Activated naive CD8-positive, alpha-beta T cell treated with anti-CD3 and anti-CD28 coated beads, Interleukin-2, amount 50 U/mL, for 24 hours (primary cell): ENCODE results near the gene IGDCC3.

Experiments used
- ATAC-seq: fragments of 150-1000 bp; cut with Tn5 transposase; one replicate; pipeline ENCODE4 v1.10.0; 2021
- DNase-seq: peaks from one replicate; pipeline ENCODE4 v3.0.0; 2021
- H3K27ac Mint-ChIP-seq: one replicate; pipeline ENCODE4 v1.8.0; 2021; ENCODE audit warnings: mild to moderate bottlenecking, mixed read lengths
- H3K27me3 Mint-ChIP-seq: one replicate; pipeline ENCODE4 v1.8.0; 2021; ENCODE audit warnings: mixed read lengths
- H3K36me3 Mint-ChIP-seq: one replicate; pipeline ENCODE4 v1.8.0; 2021; ENCODE audit warnings: low read depth, mixed read lengths
- H3K4me1 Mint-ChIP-seq: one replicate; pipeline ENCODE4 v1.8.0; 2021; ENCODE audit warnings: mixed read lengths
- H3K4me3 Mint-ChIP-seq: one replicate; pipeline ENCODE4 v1.8.0; 2021; ENCODE audit warnings: mild to moderate bottlenecking, moderate library complexity, mixed read lengths
- H3K9me3 Mint-ChIP-seq: one replicate; pipeline ENCODE4 v1.8.0; 2021; ENCODE audit warnings: mixed read lengths

Gene IGDCC3

DNA sequence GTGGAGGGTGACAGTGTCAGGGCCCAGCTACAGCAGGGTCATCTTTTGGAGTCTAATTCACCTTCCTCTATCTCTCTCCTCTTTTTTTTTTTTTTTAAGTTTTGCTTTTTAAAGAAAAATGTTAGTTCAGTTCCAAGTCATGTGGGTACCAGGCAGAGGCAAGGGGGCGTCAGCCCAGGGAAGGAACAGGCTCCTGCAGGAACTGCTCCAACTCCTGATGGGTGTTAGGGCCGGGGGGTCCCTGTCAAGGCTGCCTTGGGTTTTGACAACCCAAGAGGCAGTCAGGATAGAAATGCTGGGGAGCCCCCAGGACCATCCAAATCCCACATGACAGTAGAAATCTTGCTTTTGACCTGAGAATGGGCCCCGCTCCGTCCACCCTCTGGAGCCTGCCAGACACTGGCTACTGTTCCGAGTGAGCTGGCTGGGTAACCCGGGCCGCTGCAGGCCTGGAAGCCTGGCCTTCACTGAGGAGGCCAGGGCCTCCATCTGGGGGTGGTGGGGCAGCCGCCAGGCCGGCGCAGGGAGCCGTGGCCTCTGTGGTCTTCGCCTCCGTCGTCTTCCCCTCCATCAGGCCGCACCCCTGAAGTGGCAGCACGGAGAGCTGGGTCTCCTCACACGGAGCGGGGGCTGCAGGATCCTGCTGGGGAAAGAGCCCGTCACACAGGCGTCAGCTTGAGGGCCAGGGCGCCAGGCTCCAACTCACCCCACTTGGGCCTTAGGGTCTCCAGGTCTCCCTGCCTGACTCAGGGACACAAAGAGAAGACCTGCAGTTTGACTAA, 49.1 kb downstream of the IGDCC3 start:
- Mint-ChIP-seq H3K27ac (no peak overlapping the region), H3K36me3 (no peaks in the 10 kb centered on the region), H3K27me3 (no peaks in the 10 kb centered on the region), H3K9me3 (no peaks in the 10 kb centered on the region), H3K4me1 (peaks cover 2% of the 10 kb centered on the region), H3K4me3 (no peak overlapping the region)
- ATAC-seq = no peak
- no peak for DNase-seq

DNA sequence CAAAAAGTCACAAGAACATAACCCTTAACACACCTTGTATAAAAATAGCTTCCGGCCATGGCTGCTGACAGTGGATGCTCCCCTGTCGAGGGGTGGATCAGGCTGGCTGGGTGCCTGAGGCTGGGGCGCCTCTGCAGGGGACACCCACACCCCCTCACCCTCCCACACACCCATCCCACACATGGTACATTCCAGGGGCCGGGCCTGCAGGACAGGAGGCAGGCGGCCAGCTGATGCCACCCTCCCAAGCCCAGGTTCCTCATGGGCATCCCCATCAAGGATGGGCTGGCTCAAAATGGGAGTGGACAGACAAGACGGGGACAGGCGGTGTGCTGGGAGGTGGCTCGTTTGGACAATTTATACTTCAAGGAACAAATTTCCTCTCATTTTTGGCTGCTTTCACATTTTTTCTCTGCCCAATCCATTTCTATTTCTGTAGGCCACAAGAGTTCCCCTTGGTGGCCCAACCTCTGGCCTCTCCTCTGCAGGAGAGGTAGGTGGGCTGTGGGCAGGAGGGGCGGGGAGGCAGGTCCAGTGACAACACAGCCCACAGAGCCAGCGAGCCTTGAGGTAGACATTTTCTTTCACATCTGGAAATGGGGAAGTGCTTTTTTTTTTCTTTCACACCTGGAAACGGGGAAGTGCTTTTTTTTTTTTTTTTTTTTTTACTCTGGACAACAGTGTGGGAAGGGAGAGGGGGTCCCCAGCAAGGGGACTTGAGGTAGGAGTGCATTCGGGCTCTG, 50.0 kb downstream of the IGDCC3 start:
- Mint-ChIP-seq H3K36me3 (no peaks in the 10 kb centered on the region), H3K27ac (peak overlapping the region; percentile 68), H3K4me3 (no peak overlapping the region), H3K9me3 (no peaks in the 10 kb centered on the region), H3K4me1 (peaks cover 2% of the 10 kb centered on the region), H3K27me3 (no peaks in the 10 kb centered on the region)
- DNase-seq = no peak
- no peak for ATAC-seq

DNA sequence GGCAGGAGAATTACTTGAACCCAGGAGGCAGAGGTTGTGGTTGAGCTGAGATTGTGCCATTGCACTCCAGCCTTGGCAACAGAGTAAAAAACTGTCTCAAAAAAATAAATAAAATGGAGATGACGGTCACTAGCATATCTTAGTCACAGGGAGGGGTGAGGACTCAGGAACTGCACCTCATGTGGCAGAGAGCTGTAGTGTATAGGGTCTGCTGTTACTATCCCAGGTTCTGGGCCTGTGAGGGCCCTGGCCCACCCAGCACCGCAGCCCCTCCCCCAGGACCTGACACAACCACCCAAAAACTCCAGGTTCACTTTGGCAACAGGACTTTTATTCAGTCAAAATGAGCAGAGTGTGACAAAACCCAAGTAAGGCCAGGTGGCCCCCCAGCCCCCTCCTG, 51.0 kb downstream of the IGDCC3 start:
- Mint-ChIP-seq H3K9me3 (no peaks in the 10 kb centered on the region), H3K27ac (no peak overlapping the region), H3K4me1 (peaks cover 2% of the 10 kb centered on the region), H3K36me3 (no peaks in the 10 kb centered on the region), H3K4me3 (no peak overlapping the region), H3K27me3 (peaks cover 4% of the 10 kb centered on the region)
- no peak for DNase-seq
- ATAC-seq = no peak

DNA sequence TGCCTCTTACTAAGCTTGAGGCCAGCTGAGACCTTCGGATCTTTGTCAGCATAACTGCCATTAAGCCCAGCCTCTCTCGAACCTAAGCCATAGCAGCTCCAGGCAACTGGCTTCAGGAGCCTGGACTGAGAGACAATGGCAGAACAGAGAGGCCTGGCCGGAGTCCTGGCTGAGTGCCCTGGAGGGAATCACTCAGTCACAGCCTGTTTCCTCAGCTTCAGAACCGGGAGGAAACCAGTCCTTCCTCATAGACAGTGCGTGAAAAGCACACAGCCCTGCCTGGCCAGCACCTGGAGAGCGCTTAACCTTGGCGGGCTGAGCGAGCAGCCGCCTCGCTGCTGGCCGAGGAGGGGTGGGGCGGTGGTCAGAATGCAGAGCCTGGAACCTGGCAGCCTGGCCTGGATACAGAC, 51.7 kb downstream of the IGDCC3 start:
- Mint-ChIP-seq H3K4me3 (no peak overlapping the region), H3K36me3 (no peaks in the 10 kb centered on the region), H3K27ac (no peak overlapping the region), H3K27me3 (peaks cover 6% of the 10 kb centered on the region), H3K4me1 (peaks cover 2% of the 10 kb centered on the region), H3K9me3 (no peaks in the 10 kb centered on the region)
- DNase-seq = no peak
- ATAC-seq = no peak

DNA sequence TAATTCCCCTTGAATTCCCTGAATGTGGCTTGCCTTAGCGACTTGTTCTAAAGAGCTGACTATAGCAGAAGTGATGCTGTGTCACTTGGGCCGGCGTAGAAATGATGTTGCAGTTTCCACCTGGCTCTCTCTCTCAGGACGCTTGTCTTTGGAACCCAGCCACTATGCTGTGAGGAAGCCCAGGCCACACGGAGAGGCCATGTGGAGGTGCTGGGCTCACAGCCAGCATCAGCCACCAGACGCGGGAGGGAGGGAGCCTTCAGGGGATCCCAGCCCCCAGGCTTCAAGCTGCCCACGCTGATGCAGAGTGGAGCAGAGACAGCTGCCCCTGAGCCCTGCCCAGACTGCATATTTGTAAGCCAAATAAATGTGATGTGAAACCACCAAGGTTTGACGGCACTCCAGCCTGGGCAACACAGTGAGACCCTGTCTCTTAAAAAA, 54.7 kb downstream of the IGDCC3 start:
- Mint-ChIP-seq H3K27ac (no peak overlapping the region), H3K36me3 (no peaks in the 10 kb centered on the region), H3K9me3 (no peaks in the 10 kb centered on the region), H3K27me3 (peaks cover 6% of the 10 kb centered on the region), H3K4me3 (no peak overlapping the region), H3K4me1 (peaks cover 2% of the 10 kb centered on the region)
- DNase-seq (no peak), ATAC-seq (no peak)

DNA sequence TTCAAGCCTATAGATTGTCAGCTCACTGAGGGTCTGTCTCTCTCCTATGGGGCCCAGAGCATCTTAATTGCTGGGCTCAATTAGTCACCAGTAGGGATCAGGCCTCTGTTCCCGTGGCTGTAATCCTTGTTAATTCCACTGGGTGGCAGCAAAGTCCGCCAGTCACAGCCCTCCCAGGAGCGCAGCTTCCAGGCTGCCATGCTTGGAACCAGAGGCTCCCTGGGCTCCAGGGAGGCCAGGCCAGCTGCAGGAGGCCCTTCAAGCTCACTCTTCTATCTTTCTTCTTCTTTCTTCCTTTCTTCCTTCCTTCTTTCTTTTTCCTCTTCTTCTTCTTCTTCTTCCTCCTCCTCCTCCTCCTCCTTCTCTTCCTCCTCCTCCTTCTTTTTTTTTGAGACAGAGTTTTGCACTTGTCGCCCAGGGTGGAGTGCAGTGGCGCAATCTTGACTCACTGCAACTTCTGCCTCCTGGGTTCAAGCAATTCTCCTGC, 58.9 kb downstream of the IGDCC3 start:
- Mint-ChIP-seq H3K36me3 (no peaks in the 10 kb centered on the region), H3K27me3 (peaks cover 6% of the 10 kb centered on the region), H3K4me3 (no peak overlapping the region), H3K9me3 (no peaks in the 10 kb centered on the region), H3K4me1 (no peaks in the 10 kb centered on the region), H3K27ac (peak overlapping the region; percentile 39)
- ATAC-seq (peak; percentile 98), DNase-seq (peak; percentile 77)

DNA sequence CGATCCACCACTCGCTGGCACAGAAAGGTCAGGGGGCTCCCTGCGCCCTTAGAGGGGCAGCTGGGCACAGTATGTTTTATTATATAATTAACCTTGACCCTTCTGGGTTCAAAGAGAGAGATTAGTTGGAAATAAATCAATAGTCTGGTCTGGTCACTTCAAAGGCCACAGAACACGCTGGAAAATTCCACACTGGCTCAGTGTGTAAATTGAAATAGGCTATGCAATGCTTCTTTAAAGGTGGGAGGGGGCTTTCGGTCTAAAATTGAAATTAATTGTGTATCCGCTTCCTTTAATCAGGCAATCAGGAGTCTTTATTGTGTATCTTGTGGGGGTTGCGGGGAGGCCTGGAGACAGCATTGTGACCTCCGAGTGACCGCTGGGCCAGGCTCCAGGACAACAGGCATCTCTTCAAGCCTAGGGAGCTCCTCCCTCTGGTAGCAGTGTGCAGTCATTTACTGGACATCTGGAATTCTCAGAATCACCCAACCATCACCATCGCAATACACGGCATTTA, 65.3 kb downstream of the IGDCC3 start:
- ATAC-seq (no peak), DNase-seq (no peak)
- Mint-ChIP-seq H3K9me3 (no peaks in the 10 kb centered on the region), H3K27ac (no peak overlapping the region), H3K27me3 (no peaks in the 10 kb centered on the region), H3K4me3 (no peak overlapping the region), H3K4me1 (no peaks in the 10 kb centered on the region), H3K36me3 (no peaks in the 10 kb centered on the region)

DNA sequence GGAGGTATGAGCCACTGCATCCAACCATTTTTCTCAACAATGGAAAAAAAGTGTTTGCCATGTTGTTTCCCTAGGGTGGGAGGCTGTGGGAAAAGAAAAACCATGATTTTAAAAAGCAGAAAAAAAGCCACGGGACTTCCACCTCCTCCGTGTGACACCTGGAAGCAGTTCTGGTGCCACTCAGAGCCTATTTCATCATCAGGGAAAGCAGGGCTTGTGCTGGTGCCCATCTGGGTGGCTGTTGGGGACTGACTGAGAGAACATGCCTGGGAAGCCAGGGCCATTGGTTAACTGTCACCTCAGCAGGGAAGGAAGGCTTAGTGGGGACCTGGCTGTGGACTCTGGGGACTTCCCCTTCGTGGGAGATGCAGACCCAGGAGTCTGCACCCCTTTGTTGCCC, 66.0 kb downstream of the IGDCC3 start:
- no peak overlapping the region for H3K4me3 Mint-ChIP-seq
- ATAC-seq (no peak), DNase-seq (no peak)
- no peak overlapping the region for H3K27ac Mint-ChIP-seq
- no peaks in the 10 kb centered on the region for H3K4me1 Mint-ChIP-seq
- H3K9me3 Mint-ChIP-seq = no peaks in the 10 kb centered on the region
- no peaks in the 10 kb centered on the region for H3K36me3 Mint-ChIP-seq
- H3K27me3 Mint-ChIP-seq = no peaks in the 10 kb centered on the region

DNA sequence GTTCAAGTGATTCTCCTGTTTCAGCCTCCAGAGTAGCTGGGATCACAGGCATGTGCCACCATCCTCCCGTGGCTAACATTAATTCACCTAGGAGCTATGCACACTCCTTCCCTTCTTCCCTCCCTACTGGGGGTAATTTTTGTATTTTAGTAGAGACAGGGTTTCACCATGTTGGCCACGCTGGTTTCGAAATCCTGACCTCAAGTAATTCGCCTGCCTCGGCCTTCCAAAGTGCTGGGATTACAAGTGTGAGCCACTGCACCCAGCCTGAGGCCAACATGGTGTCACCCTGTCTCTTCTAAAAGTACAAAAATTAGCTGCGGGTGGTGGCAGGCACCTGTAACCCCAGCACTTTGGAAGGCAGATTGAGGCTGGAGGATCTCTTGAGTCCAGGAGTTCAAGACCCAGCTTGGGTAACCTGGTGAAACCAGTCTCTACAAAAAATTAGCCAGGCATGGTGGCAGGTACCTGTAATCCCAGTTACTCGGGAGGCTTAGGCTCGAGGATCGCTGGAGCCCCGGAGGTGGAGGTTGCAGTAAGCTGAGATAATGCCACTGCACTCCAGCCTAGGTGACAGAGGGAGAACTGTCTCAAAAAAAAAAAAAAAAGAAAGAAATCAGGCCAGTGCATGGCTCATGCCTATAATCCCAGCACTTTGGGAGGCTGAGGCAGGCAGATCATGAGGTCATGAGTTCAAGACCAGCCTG, 67.2 kb downstream of the IGDCC3 start:
- DNase-seq (no peak), ATAC-seq (no peak)
- H3K27me3 Mint-ChIP-seq = no peaks in the 10 kb centered on the region
- H3K4me3 Mint-ChIP-seq = no peak overlapping the region
- H3K9me3 Mint-ChIP-seq = no peaks in the 10 kb centered on the region
- no peak overlapping the region for H3K27ac Mint-ChIP-seq
- H3K4me1 Mint-ChIP-seq = peaks cover 5% of the 10 kb centered on the region
- no peaks in the 10 kb centered on the region for H3K36me3 Mint-ChIP-seq

DNA sequence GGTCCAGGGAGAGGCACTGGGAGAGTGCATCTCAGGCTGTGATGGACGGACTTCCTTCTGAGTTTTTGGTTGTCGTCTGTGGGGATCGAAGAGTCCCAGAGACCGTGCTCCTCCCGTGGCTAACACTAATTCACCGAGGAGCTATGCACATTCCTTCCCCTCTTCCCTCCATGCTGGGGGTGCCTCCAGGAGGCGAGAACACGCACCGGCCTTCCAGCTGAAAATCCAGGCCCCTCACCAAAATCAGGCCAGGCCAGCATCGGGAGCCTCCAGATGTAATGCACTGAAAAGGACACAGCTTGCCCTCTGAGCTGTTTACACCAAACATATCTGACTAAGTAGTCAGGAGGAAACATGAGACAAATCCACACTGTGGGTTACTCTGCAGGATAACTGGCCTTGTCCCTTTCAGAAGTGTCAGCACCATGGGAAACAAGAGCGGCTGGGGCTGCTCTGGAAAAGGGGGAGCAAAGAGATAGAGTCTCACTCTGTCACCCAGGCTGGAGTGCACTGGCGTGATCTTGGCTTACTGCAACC, 67.9 kb downstream of the IGDCC3 start:
- H3K27ac Mint-ChIP-seq = no peak overlapping the region
- H3K4me3 Mint-ChIP-seq = no peak overlapping the region
- H3K27me3 Mint-ChIP-seq = no peaks in the 10 kb centered on the region
- DNase-seq (no peak), ATAC-seq (no peak)
- peaks cover 10% of the 10 kb centered on the region for H3K4me1 Mint-ChIP-seq
- no peaks in the 10 kb centered on the region for H3K36me3 Mint-ChIP-seq
- no peaks in the 10 kb centered on the region for H3K9me3 Mint-ChIP-seq

DNA sequence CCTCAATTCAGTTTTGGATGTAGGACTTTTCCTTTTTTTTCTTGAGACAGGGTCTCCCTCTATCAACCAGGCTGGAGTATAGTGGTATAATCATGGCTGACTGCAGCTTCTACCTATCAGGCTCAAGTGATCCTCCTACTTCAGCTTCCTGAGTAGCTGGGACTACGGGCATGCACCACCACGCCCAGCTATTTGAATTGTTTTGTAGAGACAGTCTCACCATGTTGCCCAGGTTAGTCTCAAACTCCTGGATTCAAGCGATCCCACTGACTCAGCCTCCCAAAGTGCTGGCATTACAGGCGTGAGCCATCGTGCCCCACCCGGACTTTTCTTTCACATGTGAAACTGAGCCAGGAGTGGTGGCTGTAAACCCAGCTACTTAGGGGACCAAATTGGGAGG, 69.8 kb downstream of the IGDCC3 start:
- DNase-seq = no peak
- Mint-ChIP-seq H3K27me3 (peaks cover 4% of the 10 kb centered on the region), H3K27ac (no peak overlapping the region), H3K36me3 (no peaks in the 10 kb centered on the region), H3K4me3 (no peak overlapping the region), H3K9me3 (no peaks in the 10 kb centered on the region), H3K4me1 (peaks cover 27% of the 10 kb centered on the region)
- no peak for ATAC-seq

DNA sequence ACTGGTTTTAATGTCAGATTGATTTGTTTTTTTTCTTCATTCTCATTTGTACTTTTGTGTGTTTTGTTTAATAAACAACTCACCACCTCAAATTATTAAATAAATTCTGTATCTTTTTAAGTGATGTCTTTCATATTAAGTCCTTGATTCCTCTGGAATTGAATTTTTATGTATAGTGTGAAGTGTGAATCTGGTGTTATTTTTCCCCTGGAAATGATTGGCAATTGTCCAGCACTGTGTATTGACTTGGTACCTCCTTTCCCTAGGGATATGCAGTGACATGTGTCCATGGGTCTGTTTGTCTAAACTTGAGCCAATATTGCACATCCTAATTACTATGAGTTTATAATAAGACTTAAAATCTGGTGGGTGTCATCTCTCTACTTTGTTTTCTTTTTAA, 71.3 kb downstream of the IGDCC3 start:
- DNase-seq (no peak), ATAC-seq (no peak)
- H3K4me3 Mint-ChIP-seq = no peak overlapping the region
- no peaks in the 10 kb centered on the region for H3K9me3 Mint-ChIP-seq
- H3K27ac Mint-ChIP-seq = no peak overlapping the region
- peaks cover 4% of the 10 kb centered on the region for H3K27me3 Mint-ChIP-seq
- peaks cover 27% of the 10 kb centered on the region for H3K4me1 Mint-ChIP-seq
- no peaks in the 10 kb centered on the region for H3K36me3 Mint-ChIP-seq

DNA sequence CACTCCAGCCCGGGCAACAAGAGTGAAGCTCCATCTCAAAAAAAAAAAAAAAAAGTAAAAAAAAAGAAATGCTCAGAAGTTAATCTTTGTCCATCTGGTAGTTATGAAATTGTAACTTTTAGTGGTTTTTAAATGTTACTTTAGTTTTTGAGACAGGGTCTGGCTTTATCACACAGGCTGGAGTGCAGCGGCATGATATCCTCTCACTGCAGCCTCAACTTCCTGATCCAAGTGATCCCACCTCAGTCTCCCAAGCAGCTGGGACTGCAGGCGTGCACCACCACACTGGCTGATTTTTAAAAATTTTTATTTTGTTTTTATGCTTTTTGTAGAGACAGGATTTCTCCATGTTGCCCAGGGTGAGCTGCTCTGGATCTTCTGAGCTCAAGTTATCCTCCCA, 72.0 kb downstream of the IGDCC3 start:
- DNase-seq (no peak), ATAC-seq (no peak)
- Mint-ChIP-seq H3K27ac (peak overlapping the region; percentile 99), H3K4me3 (no peak overlapping the region), H3K4me1 (peaks cover 27% of the 10 kb centered on the region), H3K9me3 (no peaks in the 10 kb centered on the region), H3K36me3 (no peaks in the 10 kb centered on the region), H3K27me3 (peaks cover 4% of the 10 kb centered on the region)

DNA sequence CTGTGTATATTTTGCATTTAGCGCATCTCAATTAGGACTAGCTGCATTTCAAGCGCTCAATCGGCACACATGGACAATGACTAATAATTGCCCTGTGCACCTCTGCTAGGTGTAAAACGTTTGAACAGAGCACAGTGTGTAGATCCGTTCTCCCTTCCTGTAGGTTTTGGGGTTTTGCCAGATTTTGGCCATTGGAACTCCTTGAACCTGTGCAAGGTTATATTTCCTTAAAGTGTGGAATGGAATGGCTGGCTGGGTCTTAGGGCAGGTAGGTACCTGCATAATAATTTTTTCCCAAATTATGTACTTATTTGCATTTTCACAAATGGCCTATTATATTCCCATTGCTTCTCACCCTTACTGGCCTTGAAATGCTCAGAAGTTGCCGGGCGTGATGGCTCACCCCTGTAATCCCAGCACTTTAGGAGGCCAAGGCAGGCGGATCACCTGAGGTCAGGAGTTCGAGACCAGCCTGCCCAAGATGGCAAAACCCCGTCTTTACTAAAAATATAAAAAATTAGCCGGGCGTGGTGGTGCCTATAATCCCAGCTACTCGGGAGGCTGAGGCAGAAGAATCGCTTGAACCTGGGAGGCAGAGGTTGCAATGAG, 72.5 kb downstream of the IGDCC3 start:
- H3K27me3 Mint-ChIP-seq = peaks cover 4% of the 10 kb centered on the region
- DNase-seq = no peak
- peak overlapping the region; percentile 99 for H3K27ac Mint-ChIP-seq
- H3K36me3 Mint-ChIP-seq = no peaks in the 10 kb centered on the region
- peak overlapping the region; percentile 90 for H3K4me3 Mint-ChIP-seq
- no peaks in the 10 kb centered on the region for H3K9me3 Mint-ChIP-seq
- H3K4me1 Mint-ChIP-seq = peaks cover 31% of the 10 kb centered on the region
- peak; percentile 71 for ATAC-seq
